Measurements from ENCODE around the gene DLG4.
"Not testable (repeated sequence)": the region's sequence is repeated elsewhere in the genome, so short reads cannot be mapped to it uniquely, and the experiment has no call there.

DLG4 gene

GRCh38 chr17:7249214-7249613 is 29.6 kb upstream of the DLG4 start:
- no peak for DNase-seq

- no peak for DNase-seq
Measured at GRCh38 chr17:7248796-7249195, 29.2 kb upstream of the DLG4 start.

DNA sequence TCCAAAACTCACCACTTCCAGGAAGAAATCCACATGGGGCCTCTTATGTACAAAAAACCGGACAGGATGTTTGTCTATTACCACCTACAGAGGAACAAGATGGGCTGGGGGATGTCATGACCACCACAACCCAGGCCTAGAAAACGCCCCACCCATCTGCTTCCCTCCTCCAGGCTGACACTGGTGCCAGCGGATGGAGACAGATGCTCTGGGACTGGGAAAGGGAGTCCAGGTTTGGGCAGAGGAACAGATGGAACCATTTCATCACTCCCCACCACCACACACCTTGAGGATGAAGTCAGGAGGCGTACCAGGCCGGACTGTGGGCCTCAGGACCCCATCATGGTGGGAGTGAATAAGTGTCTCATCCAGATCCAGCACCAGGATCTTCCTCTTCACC is 27.1 kb upstream of the DLG4 start:
- no peak for DNase-seq

- not testable (repeated sequence) for DNase-seq
Measured at GRCh38 chr17:7243838-7244237, 24.2 kb upstream of the DLG4 start.

DNA sequence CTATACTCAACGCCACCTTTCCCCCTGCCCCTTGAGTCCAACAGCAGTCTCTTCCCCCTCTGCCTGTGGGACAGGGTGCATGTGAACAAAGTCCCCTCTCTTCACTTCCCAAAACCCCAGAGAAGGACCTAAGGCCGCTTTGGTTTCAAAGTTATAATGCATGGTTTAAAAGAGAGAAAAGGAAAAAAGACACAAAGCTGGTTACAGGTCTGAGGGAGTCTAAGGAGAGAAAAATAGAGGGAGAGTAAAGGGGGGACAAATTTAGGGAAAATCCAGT is 23.8 kb upstream of the DLG4 start:
- DNase-seq = no peak

- DNase-seq = peak; percentile 91
Measured at GRCh38 chr17:7242717-7243452, 23.2 kb upstream of the DLG4 start.

DNA sequence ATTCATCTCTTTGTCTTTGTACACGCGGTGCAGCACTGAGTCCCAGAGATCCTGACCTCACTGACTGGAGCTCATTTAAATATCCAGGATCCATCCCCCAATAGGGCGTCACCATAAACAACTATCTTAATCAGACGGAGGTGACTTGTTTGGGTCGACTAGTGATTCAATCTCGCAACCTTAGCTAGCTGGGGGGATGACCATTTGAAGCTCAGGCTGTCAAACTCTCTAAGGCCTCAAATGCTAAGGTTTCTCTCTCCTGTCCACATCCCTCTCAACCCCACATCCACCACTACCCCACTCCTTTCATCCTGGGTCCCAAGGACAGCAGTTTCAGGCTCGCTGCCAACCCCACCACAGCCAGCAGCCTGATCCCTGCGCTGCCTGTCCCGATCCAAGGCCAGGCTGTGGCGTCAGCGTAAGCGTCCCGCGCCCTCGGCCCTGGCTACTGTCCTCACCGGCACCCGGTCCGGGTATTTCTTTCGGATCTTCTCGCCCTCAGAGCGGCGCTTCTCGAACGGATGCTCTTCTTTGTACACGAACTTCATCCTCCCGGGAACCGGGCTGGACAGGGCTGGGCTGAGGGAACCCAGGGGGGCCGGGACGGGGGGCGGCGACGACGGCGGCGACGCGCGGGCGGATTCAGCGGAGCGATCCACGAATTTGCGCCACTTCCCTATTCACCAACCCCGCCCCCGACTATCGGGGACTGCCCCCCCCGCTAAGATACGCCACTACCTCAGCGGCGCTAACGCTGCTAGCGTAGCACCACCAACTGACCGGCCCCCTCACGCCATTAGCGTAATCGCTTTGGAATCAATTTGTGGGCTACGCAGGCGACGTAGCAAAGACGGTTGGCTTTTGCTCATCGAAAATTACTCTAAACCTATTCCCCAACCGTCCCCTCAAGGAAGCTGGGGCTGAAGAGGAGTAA is 22.4 kb upstream of the DLG4 start, which contains the start of gene GABARAP:
GABARAP (minus strand) TSS at position 667 of the 934 bp plus-strand sequence; CDS start at position 548, 119 bp downstream.
- DNase-seq = peak; percentile 94

DNA sequence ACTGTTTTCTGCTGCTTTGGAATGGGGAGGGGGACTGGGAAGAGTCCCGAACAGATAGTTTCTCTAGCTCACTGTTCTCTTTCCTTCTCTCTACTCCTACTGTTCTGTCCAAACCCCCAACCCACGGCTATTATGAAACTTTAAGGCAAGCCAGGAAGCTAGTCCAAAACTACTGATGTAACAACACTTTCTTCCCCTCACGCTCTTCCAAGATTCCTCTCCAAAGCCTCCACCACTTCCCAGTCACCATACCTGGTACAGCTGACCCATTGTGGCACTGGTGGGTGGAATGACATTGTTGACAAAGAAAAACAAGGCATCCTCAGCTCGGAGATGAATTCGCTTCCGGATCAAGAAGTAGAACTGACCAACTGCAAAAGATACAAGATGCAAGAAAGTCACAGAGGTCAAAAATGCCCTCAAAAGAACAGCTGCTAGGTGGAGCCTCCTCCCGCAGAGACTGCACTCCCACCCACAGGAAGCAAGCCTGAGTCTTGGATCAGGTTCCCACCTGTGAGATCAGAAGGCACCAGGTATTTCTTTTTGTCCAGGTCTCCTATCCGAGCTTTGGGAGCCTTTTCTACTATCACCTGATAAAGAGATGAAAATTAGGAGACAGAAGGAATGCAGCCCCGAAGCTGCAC is 21.6 kb upstream of the DLG4 start:
- no peak for DNase-seq

- DNase-seq = no peak
Measured at GRCh38 chr17:7240375-7240774, 20.7 kb upstream of the DLG4 start.

DNA sequence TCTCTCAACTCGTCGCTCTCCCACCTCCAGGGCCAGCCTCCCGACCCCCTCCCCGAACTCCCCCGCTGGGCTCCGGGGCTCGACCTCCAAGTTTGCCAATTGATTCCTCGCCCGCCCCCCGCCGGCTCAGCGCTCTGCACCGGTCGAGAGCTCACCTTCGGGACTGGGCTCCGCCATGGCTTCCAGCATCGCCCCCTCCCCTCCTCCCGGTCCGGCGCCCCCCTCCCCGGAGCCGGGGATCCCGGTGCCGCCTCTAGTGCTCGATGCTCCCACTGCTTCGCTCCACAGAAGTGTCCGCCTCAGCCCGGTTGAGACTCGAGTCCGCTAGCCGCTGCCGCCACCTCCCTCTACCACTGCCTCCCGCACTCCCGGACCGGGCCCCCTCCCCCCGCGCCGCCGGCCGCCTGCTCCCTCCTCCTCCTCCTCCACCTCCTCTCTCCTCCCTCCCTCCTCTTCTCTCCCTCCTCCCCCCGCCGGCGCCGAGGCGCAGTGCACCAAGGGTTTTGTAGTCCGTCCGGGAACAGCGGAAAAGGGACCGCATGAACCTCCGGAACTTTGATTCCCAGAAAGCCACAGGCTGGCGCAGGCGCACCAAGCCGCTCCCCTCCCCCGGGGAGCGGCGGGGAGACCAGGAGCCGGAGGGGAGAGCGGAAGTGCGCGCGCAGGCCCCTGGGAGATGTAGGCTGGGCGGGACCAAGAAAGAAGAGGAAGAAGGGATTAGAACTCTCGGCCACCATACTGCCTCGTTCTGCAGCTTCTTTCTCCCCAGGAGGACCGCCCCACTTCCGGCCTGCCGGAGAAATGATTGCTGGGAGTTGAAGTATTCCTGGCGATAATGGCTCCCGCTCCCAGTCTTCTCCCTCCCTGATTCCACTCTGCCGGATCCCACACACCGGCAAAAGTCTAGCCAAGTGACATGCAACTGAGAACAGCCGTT is 19.7 kb upstream of the DLG4 start, which contains the start of gene PHF23:
PHF23 (minus strand) TSS at position 367 of the 937 bp plus-strand sequence; CDS start at position 189, 178 bp downstream.
- DNase-seq = peak; percentile 91

DNA sequence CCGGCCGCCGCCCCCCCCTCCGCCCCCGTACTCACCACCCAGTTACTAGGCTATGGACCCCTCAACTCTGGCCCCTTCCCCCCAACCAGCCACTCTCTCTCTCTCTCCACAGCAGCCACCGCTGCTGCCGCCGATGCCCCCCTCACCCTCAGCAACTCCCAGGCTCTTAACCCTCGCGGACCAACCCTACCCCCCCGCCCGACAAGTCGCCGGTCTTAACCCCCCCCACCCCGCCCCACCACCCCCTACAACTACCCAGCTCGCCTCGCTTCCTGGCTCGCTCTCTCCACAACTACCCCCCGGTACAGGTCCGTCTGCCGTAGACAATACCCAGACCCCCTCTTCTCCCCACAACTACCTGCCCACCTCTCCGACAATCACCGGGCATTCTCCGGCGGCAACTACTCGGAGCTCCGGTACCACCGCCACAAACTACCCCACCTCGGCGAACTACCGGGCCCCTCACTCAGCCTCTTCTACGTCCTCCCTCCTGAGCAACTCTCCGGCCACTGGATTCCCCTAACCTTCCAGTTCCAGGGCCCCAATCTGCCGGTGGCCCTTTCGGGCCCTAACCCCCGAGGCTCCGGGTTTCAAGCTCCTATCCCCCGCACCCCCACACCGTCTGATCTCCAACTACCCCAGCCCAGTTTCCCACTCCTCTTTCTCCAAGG is 18.9 kb upstream of the DLG4 start:
- no peak for DNase-seq

GRCh38 chr17:7237761-7238419 is 18.3 kb upstream of the DLG4 start:
- DNase-seq = peak; percentile 65

DNA sequence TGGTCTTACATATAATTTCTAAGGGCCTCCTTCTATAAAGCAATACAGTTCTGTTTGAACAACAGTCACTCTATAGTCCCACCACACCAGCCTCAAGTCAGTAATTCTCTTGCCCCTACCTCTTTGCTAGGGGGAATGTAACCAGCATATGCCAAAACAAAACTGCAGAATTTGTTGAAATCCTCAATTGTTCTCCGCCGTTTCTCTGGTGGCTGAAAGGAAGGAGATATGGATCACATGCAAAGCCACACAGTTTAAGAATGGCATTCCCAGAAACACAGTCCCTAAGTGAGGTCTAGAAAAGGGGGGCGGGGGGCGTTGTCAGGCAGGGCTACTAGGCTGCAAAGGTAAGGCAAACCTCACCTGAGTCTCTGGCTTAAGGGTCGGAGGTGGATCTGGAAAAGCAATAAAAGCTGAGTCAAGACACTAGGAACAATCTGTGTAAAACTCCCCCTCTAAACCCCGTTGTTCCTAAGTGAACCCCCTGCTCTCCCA is 17.7 kb upstream of the DLG4 start:
- no peak for DNase-seq

GRCh38 chr17:7236808-7237207 is 17.2 kb upstream of the DLG4 start:
- DNase-seq = no peak

- no peak for DNase-seq
Measured at GRCh38 chr17:7235693-7236665, 16.3 kb upstream of the DLG4 start.

- DNase-seq = peak; percentile 92
Measured at GRCh38 chr17:7234083-7234951, 14.7 kb upstream of the DLG4 start, which contains the start of gene DVL2. Gene DVL2, minus strand, starts transcription at chr17:7234517. Its CDS starts 255 bp downstream, at chr17:7234262.

- no peak for DNase-seq
Measured at GRCh38 chr17:7233701-7234082, 14.1 kb upstream of the DLG4 start.

DNA sequence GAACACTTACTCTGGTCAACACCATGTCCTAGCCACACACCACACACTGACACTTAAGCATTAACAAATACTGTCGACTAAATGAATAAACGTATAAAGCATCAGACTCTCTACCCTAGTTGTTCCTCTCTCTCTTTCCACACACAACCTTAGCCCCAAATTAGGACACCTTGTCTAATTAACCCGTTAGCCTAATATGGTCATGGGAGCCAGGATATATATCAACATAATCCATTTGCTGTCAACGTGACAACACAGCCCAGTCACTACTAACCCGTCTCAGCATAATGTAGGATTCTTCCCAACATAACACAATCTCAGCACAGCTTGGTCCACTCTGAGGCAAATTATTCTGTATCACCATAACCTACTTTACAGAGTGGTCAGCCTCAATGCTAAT is 12.5 kb upstream of the DLG4 start:
- no peak for DNase-seq

DNA sequence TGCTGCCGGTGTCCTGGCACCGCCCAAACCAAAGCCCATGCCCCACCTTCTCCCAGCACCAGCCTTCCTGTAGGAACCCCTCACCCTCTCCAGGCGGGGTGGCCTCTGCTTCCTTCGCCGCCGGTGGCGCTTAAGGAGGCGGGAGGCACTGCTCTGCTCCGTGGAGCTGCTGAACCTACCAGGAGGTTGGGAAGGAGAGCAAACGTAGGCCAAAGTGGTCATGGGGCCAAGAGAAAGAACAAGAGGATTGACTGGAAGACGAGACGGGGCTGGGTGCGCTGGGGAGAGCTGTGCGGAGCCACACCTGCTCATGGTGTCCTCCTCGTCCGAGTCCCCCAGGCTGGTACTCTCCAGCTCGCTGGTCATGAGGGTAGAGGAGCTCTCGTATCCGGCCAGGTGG is 9.9 kb upstream of the DLG4 start:
- DNase-seq = no peak

Measured in T-helper 9 cell (primary cell).